Thyroid gland (tissue), 4 donors: ENCODE results near the gene ABCA2. TPM values are rescaled to one million over a fixed set of nuclear protein-coding genes. Genes with fewer than 3 reads are reported as not detected.
"Not testable (repeated sequence)": the region's sequence is repeated elsewhere in the genome, so short reads cannot be mapped to it uniquely, and the experiment has no call there.

Source experiments
- DNase-seq, 2 donors: peaks; one replicate each; pipeline ENCODE4 v3.0.0-alpha.2; 2019
- H3K27ac ChIP-seq, 3 donors: fragments of 200-600 bp; sonication (generic); 1 replicate in 2 of 3; 2 replicates in 1 of 3; pipeline ENCODE4 v1.5.1; 2016 to 2019; ENCODE audit warnings: mild to moderate bottlenecking in 1 of 3, moderate library complexity in 1 of 3
- H3K27me3 ChIP-seq: fragments of 200-600 bp; sonication (generic); one replicate; pipeline ENCODE4 v1.5.1; 2019
- H3K36me3 ChIP-seq, 2 donors: fragments of 200-600 bp; sonication (generic); one replicate each; pipeline ENCODE4 v1.5.1; 2016 to 2019
- H3K4me1 ChIP-seq, 2 donors: fragments of 200-600 bp; sonication (generic); one replicate each; pipeline ENCODE4 v1.5.1; 2017 to 2019
- H3K4me3 ChIP-seq, 3 donors: fragments of 200-600 bp; sonication (generic); replicated peaks in 1 of 3; 1 replicate in 2 of 3; 2 replicates in 1 of 3; pipeline ENCODE4 v1.5.1; 2016; ENCODE audit warnings: mild to moderate bottlenecking in 1 of 3
- H3K9me3 ChIP-seq: fragments of 200-600 bp; sonication (generic); one replicate; pipeline ENCODE4 v1.5.1; 2017
- POLR2A ChIP-seq, 2 donors: fragments of 450-650 bp; IDR thresholded peaks; one replicate each; pipeline ENCODE4 v1.6.1; 2017; ENCODE audit warnings: antibody characterized with exemption in 2 of 2, mild to moderate bottlenecking in 2 of 2, moderate library complexity in 1 of 2
- WGBS, 2 donors: methylation state at CpG; one replicate each; pipeline ENCODE4 v1.1.5; 2017; 5-methylcytosine and 5-hydroxymethylcytosine counted together
- intact Hi-C: fragments of 100-400 bp; cut with DNase I; formaldehyde crosslinking; loops from one replicate; pipeline ENCODE4 v1.15.1; 2023
- total RNA-seq, 4 donors: library from RNA; depleted of rRNA; stranded (reverse); fragments of >200 nt; gene quantifications; one replicate each; pipeline ENCODE4 v1.2.3, GENCODE V29; 2016
- TF ChIP-seq, protein P1 (sequence below), 6 experiments: fragments of 200-600 bp in 3 of 6; fragments of 450-650 bp in 3 of 6; sonication (generic) in 3 of 6; IDR thresholded peaks; one replicate each; pipeline ENCODE4 v1.5.1; 2016 to 2019; ENCODE audit warnings: antibody characterized with exemption in 6 of 6, mild to moderate bottlenecking in 2 of 6, inconsistent platforms in 1 of 6, moderate library complexity in 1 of 6

Gene ABCA2
- total RNA-seq, 4 donors from 2014 or later = 36.8 to 59.7 (median 50.2) TPM

DNA sequence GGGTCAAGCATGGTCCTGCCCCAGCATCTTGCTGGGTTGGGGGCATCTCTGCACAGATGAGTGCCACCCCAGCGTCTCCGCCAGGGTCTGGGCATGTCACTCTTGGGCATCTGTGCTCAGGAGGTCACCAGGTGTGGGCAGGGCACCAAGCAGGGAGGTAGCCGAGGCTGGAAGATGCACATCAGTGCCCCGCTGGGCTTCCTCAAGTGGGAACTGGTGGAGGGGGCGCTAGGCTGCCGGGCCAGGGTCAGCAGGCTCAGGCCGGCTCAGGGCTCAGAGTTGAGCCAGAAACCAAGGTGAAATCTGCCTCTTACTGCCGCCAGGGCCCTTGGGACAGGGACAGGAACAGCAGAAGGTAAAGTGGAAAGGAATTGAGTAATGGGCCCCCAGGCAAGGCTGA, 7.9 kb upstream of the ABCA2 start:
- peak; percentile 37 for DNase-seq
- Histone ChIP-seq H3K36me3 (peaks cover 0 to 8% of the 10 kb centered on the region in 2 donors), H3K4me3 (no peak overlapping the region), H3K27ac (no peak overlapping the region), H3K27me3 (no peaks in the 10 kb centered on the region), H3K9me3 (no peaks in the 10 kb centered on the region), H3K4me1 (peaks cover 10 to 20% of the 10 kb centered on the region in 2 donors)
- TF ChIP-seq POLR2A (IDR thresholded peaks at IDR 0.05) = no peak
- TF ChIP-seq, protein P1, sequence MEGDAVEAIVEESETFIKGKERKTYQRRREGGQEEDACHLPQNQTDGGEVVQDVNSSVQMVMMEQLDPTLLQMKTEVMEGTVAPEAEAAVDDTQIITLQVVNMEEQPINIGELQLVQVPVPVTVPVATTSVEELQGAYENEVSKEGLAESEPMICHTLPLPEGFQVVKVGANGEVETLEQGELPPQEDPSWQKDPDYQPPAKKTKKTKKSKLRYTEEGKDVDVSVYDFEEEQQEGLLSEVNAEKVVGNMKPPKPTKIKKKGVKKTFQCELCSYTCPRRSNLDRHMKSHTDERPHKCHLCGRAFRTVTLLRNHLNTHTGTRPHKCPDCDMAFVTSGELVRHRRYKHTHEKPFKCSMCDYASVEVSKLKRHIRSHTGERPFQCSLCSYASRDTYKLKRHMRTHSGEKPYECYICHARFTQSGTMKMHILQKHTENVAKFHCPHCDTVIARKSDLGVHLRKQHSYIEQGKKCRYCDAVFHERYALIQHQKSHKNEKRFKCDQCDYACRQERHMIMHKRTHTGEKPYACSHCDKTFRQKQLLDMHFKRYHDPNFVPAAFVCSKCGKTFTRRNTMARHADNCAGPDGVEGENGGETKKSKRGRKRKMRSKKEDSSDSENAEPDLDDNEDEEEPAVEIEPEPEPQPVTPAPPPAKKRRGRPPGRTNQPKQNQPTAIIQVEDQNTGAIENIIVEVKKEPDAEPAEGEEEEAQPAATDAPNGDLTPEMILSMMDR (IDR thresholded peaks at IDR 0.05) = no peak
- intact Hi-C loops = loop anchor here (10.0 kb wide), 1 partner anchor 191 kb away; the partner anchor contains the start of genes AJM1 and PHPT1
- WGBS, 2 donors = 34 to 45% methylated on average over 5 to 8 of the region's 8 CpGs

DNA sequence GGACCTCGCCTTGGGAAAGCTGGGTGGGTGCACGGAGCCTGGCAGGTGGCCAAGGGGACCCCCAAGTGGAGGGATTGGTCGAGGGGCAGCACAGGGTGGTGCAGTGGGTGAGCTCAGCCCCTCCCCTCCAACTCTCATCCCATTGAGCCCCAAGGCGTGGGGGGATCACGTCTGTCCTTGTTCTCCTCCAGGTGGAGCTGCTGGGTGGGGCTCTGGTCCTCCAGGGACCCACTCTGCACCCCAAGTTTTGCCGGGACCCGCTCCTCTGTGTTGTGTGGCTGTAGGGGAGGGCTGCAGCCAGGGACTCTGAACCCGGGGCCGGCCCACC, 7.4 kb upstream of the ABCA2 start:
- Histone ChIP-seq H3K9me3 (no peaks in the 10 kb centered on the region), H3K27ac (peak overlapping the region in 1 of 3 donors; percentile 24), H3K27me3 (no peaks in the 10 kb centered on the region), H3K4me3 (no peak overlapping the region), H3K36me3 (peaks cover 0 to 8% of the 10 kb centered on the region in 2 donors), H3K4me1 (peaks cover 10 to 20% of the 10 kb centered on the region in 2 donors)
- intact Hi-C loops = loop anchor here (10.0 kb wide), 1 partner anchor 191 kb away; the partner anchor contains the start of genes AJM1 and PHPT1
- no peak for DNase-seq
- TF ChIP-seq, protein P1 (IDR thresholded peaks at IDR 0.05) = peak in 1 of 6 experiments; percentile 1
- no peak for TF ChIP-seq POLR2A (IDR thresholded peaks at IDR 0.05)
- no CpG with 5 or more reads among the region's 9 CpGs for WGBS, 2 donors

DNA sequence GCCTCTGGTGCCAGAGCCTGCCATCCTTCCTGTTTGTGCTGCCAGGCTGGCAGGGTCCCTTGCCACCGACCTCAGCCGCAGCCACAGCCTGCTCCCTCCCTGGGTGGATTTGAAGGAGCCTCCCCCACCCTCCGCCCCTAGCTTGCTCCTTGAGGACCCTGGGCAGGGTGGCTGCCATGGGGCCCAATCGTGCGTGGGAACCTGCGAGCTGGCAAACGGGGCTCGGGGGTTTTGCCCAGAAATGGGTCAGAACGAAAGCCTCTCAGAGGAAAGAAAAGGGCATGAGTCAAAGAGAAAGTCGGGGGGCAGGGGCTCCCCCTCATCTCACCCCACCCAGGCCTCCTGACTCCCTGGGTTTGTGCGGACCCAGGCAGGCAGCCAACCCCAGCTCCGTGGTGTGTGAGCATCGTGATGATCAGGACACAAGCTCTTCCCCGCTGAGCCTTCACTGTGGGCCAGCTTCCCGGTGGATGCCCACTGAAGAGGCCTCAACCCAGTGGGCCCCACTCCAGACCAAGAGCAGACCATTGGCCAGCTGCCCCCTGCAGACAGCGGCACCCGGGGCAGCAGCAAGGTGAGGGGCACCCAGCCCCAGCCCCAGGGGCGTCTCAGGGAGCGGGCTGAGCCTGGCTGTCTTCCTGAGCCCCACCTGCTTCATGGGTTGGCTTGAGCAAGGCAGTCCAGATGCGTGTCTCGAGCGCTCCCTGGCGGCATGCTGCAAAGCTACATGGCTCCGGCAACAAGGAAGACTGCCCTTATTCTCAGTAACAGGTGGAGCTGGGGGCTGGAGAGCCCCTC, 6.9 kb upstream of the ABCA2 start:
- Histone ChIP-seq H3K9me3 (no peaks in the 10 kb centered on the region), H3K4me1 (peaks cover 10 to 23% of the 10 kb centered on the region in 2 donors), H3K36me3 (peaks cover 0 to 8% of the 10 kb centered on the region in 2 donors), H3K27ac (peak overlapping the region in 1 of 3 donors; percentile 49), H3K27me3 (no peaks in the 10 kb centered on the region), H3K4me3 (no peak overlapping the region)
- intact Hi-C loops = loop anchor here (5.0 to 10.0 kb wide), 2 partner anchors 190 to 248 kb away; partner anchors contain the start of genes AJM1 and PHPT1
- DNase-seq = peak; percentile 82 to 84
- no peak for TF ChIP-seq POLR2A (IDR thresholded peaks at IDR 0.05)
- TF ChIP-seq, protein P1 (IDR thresholded peaks at IDR 0.05) = peak; percentile 79 to 94 (median 89)
- WGBS, 2 donors = 1 to 11% methylated on average over 7 to 18 of the region's 24 CpGs

DNA sequence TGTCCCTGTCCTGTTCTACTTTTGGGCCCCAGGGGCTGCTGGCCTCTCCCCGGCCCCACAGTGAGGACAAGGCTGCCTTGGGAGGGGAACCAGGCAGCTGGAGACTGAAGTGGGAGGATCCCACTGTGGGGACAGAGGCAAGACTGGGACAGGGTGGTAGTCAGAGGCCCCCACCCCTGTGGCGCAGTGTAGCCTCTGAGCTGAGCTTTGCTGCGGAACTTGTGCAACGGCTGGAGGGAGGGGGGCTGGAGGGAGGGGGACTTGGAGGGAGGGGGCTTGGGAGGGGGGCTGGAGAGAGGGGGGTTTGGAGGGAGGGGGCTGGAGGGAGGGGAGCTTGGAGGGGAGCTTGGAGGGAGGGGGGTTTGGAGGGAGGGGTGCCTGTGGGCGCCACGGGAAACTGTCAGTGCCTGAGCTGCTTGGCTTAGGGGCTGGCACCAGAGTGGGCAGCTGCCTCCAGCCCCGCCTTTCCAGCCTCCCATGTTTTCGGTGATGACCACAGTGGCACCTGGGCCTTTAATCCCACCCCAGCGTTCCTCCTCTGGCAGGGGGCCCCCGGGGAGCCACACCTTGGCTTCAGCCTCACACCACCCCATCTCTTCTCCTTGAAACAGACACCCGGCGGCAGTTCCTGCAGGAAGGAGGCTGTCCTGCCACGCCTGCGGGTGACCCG, 6.1 kb upstream of the ABCA2 start:
- no peaks in the 10 kb centered on the region for H3K9me3 ChIP-seq
- 46 to 48% methylated on average over 9 to 12 of the region's 15 CpGs for WGBS, 2 donors
- H3K4me3 ChIP-seq = no peak overlapping the region

DNA sequence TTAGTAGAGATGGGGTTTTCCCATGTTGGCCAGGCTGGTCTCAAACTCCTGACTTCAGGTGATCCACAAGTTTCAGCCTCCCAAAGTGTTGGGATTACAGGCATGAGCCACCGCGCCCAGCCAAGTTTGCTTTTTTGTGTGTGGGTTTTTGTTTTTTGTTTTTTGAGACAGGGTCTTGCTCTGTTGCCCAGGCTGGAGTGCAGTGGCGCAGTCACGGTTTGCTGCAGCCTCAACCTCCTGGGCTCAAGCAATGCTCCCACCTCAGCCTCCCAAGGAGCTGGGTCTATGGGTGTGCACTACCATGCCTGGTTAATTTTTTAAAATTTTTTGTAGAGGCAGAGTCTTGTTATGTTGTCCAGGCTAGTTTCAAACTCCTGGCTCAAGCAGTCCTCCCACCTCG, 5.4 kb upstream of the ABCA2 start:
- not testable (repeated sequence) for H3K36me3 ChIP-seq, H3K27ac ChIP-seq, H3K27me3 ChIP-seq, H3K9me3 ChIP-seq, DNase-seq, H3K4me3 ChIP-seq
- H3K4me1 ChIP-seq = peaks cover 21 to 36% of the 10 kb centered on the region in 2 donors
- intact Hi-C loops = loop anchor here (5.0 to 10.0 kb wide), 2 partner anchors 189 to 246 kb away; partner anchors contain the start of genes AJM1 and PHPT1
- 95 to 96% methylated on average over 5 of the region's 5 CpGs for WGBS, 2 donors

More for the DNA sequence above, 6.1 kb upstream of the ABCA2 start:
- no peak for DNase-seq
- Histone ChIP-seq H3K27ac (peak overlapping the region in 1 of 3 donors; percentile 49), H3K4me1 (peaks cover 17 to 29% of the 10 kb centered on the region in 2 donors), H3K27me3 (no peaks in the 10 kb centered on the region), H3K36me3 (peaks cover 0 to under 1% of the 10 kb centered on the region in 2 donors)
- TF ChIP-seq, protein P1 (IDR thresholded peaks at IDR 0.05) = no peak
- TF ChIP-seq POLR2A (IDR thresholded peaks at IDR 0.05) = no peak
- intact Hi-C loops = loop anchor here (5.0 to 10.0 kb wide), 2 partner anchors 189 to 247 kb away; partner anchors contain the start of genes AJM1 and PHPT1
